PFSK-1 (cell line): ENCODE measurements around the gene CSGALNACT2.

Experiments
- FOXP2 ChIP-seq: optimal IDR thresholded peaks from 2 replicates; pipeline ENCODE3; 2011; ENCODE audit warnings: borderline replicate concordance, control low read depth, inconsistent platforms; ENCODE audit not compliant: insufficient read depth; ENCODE audit errors: extremely low read length, extremely low read depth
- POLR2AphosphoS5 ChIP-seq: IDR thresholded peaks from 2 replicates; pipeline ENCODE4 v1.6.1; 2012; ENCODE audit warnings: low read depth, mild to moderate bottlenecking, control low read depth, low read length, moderate library complexity
- SIN3A ChIP-seq: IDR thresholded peaks from 2 replicates; pipeline ENCODE4 v1.6.1; 2012; ENCODE audit warnings: mild to moderate bottlenecking, low read length, moderate library complexity, borderline replicate concordance; ENCODE audit not compliant: insufficient read depth
- TAF1 ChIP-seq: IDR thresholded peaks from 2 replicates; pipeline ENCODE4 v1.6.1; 2012; ENCODE audit warnings: low read length, control low read depth, borderline replicate concordance; ENCODE audit not compliant: insufficient read depth
- TF ChIP-seq, protein P1 (sequence below), 2 experiments: IDR thresholded peaks; 2 replicates each; pipeline versions ENCODE4 v1.6.1 to v1.8.0; 2011 to 2012; ENCODE audit warnings: low read depth in 2 of 2, low read length in 2 of 2, control low read depth in 1 of 2, inconsistent platforms in 1 of 2, mild to moderate bottlenecking in 1 of 2, moderate library complexity in 1 of 2; ENCODE audit not compliant: insufficient read depth in 1 of 2

CSGALNACT2 gene

GRCh38 chr10:43124574-43125273 is 13.5 kb upstream of the CSGALNACT2 start:
- TF ChIP-seq, protein P1, sequence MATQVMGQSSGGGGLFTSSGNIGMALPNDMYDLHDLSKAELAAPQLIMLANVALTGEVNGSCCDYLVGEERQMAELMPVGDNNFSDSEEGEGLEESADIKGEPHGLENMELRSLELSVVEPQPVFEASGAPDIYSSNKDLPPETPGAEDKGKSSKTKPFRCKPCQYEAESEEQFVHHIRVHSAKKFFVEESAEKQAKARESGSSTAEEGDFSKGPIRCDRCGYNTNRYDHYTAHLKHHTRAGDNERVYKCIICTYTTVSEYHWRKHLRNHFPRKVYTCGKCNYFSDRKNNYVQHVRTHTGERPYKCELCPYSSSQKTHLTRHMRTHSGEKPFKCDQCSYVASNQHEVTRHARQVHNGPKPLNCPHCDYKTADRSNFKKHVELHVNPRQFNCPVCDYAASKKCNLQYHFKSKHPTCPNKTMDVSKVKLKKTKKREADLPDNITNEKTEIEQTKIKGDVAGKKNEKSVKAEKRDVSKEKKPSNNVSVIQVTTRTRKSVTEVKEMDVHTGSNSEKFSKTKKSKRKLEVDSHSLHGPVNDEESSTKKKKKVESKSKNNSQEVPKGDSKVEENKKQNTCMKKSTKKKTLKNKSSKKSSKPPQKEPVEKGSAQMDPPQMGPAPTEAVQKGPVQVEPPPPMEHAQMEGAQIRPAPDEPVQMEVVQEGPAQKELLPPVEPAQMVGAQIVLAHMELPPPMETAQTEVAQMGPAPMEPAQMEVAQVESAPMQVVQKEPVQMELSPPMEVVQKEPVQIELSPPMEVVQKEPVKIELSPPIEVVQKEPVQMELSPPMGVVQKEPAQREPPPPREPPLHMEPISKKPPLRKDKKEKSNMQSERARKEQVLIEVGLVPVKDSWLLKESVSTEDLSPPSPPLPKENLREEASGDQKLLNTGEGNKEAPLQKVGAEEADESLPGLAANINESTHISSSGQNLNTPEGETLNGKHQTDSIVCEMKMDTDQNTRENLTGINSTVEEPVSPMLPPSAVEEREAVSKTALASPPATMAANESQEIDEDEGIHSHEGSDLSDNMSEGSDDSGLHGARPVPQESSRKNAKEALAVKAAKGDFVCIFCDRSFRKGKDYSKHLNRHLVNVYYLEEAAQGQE (IDR thresholded peaks at IDR 0.05; ENCODE audit: insufficient read depth in 1 of 2, low read depth in 2 of 2, low read length in 2 of 2) = no peak
- TF ChIP-seq FOXP2 (no peak), TAF1 (no peak), SIN3A (no peak), POLR2AphosphoS5 (no peak)

DNA sequence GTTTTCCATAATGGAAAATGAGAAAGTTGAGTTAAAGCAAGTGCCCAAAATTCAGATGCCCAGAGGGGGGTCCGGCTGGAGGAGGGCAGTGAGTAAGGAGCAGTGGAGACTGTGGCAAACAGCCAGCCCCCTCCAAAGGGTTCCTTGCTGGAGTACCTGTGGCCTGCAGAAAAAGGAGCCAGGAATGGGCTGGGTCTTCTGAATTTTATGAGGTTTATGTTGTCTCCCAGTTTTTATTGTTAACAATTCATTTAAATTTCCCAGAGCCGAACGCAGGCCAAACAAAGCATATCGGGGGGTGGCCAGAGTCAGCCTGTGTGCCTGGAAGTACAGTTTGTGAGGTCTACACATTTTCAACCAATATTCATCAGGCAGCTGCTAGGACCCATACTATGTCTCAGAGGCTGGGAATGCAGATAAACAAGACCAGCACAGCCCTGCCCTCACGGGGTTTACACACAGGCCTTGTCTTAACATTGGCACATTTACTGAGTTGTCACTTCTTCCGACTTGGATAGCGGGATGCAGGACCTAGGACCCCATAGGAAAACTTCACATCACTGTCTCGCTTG is 12.9 kb upstream of the CSGALNACT2 start:
- no peak for TF ChIP-seq TAF1
- no peak for TF ChIP-seq POLR2AphosphoS5
- TF ChIP-seq, protein P1 (IDR thresholded peaks at IDR 0.05; ENCODE audit: insufficient read depth in 1 of 2, low read depth in 2 of 2, low read length in 2 of 2) = no peak
- TF ChIP-seq FOXP2 = no peak
- TF ChIP-seq SIN3A = no peak

DNA sequence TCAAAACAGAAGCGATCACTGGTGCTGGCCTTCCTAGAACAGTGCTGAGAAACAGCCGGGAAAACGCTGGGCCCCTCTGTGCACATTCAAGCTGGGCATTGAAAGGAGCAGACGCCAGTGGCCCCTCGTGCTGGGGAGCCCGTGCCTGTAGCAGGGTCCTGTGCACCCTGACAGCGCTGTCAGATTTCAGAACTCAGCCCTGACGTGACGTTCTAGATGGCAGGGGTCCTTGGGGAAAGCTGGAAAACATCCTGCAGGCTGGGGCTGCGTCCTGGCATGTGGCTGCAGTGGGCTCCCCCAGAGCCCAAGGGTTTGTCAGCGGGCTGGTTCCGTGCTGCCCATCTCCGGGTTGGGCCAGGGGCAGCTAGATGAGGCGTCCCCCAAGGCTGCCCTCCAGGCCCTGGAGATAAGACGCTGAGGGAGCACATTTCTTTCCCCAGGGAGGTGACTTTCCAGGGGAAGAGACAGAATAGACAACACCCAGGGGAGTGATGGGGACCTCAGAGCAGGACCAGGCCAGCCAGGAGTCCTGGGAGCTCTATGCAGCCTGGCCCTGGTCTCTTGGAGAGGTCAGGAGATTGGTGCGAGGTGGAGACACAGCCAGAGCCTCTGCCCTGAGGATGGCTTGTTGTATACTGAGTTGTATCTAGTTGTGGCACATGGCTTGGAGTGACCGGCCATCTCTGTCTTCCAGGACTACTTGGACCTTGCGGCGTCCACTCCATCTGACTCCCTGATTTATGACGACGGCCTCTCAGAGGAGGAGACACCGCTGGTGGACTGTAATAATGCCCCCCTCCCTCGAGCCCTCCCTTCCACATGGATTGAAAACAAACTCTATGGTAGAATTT is 12.1 kb upstream of the CSGALNACT2 start:
- TF ChIP-seq FOXP2 = no peak
- no peak for TF ChIP-seq SIN3A
- no peak for TF ChIP-seq POLR2AphosphoS5
- TF ChIP-seq TAF1 = no peak

GRCh38 chr10:43126759-43127424 is 11.4 kb upstream of the CSGALNACT2 start:
- no peak for TF ChIP-seq POLR2AphosphoS5
- no peak for TF ChIP-seq FOXP2
- no peak for TF ChIP-seq SIN3A
- TF ChIP-seq TAF1 = no peak
- TF ChIP-seq, protein P1 (IDR thresholded peaks at IDR 0.05; ENCODE audit: insufficient read depth in 1 of 2, low read depth in 2 of 2, low read length in 2 of 2) = no peak

- TF ChIP-seq TAF1 (no peak), FOXP2 (no peak), SIN3A (no peak), POLR2AphosphoS5 (no peak)
- TF ChIP-seq, protein P1 (IDR thresholded peaks at IDR 0.05; ENCODE audit: insufficient read depth in 1 of 2, low read depth in 2 of 2, low read length in 2 of 2) = no peak
Measured at GRCh38 chr10:43127442-43127841, 10.8 kb upstream of the CSGALNACT2 start.
